Ishikawa (cell line): ENCODE measurements around the gene VCX2.
"Not testable (repeated sequence)": the region's sequence is repeated elsewhere in the genome, so short reads cannot be mapped to it uniquely, and the experiment has no call there.

Experiments
- CEBPB ChIP-seq: IDR thresholded peaks from 2 replicates; pipeline ENCODE4 v1.6.1; 2012
- CREB1 ChIP-seq: IDR thresholded peaks from 2 replicates; pipeline ENCODE4 v1.6.1; 2012; ENCODE audit warnings: low read depth
- EGR1 ChIP-seq: IDR thresholded peaks from 2 replicates; pipeline ENCODE4 v1.6.1; 2012
- EP300 ChIP-seq: IDR thresholded peaks from 2 replicates; pipeline ENCODE4 v1.6.1; 2012; ENCODE audit warnings: borderline replicate concordance
- FOXM1 ChIP-seq: IDR thresholded peaks from 2 replicates; pipeline ENCODE4 v1.6.1; 2012; ENCODE audit warnings: low read depth, borderline replicate concordance
- MAX ChIP-seq: IDR thresholded peaks from 2 replicates; pipeline ENCODE4 v1.6.1; 2012
- NFIC ChIP-seq: IDR thresholded peaks from 2 replicates; pipeline ENCODE4 v1.6.1; 2012
- RAD21 ChIP-seq: IDR thresholded peaks from 2 replicates; pipeline ENCODE4 v1.6.1; 2012; ENCODE audit warnings: low read depth
- REST ChIP-seq: IDR thresholded peaks from 2 replicates; pipeline ENCODE4 v1.6.1; 2012; ENCODE audit warnings: low read depth, mild to moderate bottlenecking
- TAF1 ChIP-seq: IDR thresholded peaks from 2 replicates; pipeline ENCODE4 v1.6.1; 2012; ENCODE audit warnings: low read depth, mild to moderate bottlenecking
- TCF12 ChIP-seq: IDR thresholded peaks from 2 replicates; pipeline ENCODE4 v1.6.1; 2012; ENCODE audit warnings: low read depth
- TEAD4 ChIP-seq: IDR thresholded peaks from 2 replicates; pipeline ENCODE4 v1.6.1; 2012
- USF1 ChIP-seq: IDR thresholded peaks from 2 replicates; pipeline ENCODE4 v1.6.1; 2012
- YY1 ChIP-seq: IDR thresholded peaks from 2 replicates; pipeline ENCODE4 v1.6.1; 2012; ENCODE audit warnings: low read depth
- ZBTB7A ChIP-seq: IDR thresholded peaks from 2 replicates; pipeline ENCODE4 v1.6.1; 2012; ENCODE audit warnings: low read depth

The VCX2 gene

GRCh38 chrX:8171169-8171568, at the start of gene VCX2:
TSS of gene VCX2 (minus strand) at chrX:8171267. CDS start at chrX:8170643, 624 bp downstream.
- TF ChIP-seq NFIC, EP300, MAX: not testable (repeated sequence)

GRCh38 chrX:8204943-8205342, 33.9 kb upstream of the VCX2 start:
- TF ChIP-seq YY1 (no peak), MAX (no peak), RAD21 (no peak), TAF1 (no peak), TCF12 (no peak), CEBPB (no peak), REST (no peak), CREB1 (no peak), TEAD4 (no peak), USF1 (no peak)

- no peak for TF ChIP-seq FOXM1
- no peak for TF ChIP-seq MAX
- no peak for TF ChIP-seq EGR1
- no peak for TF ChIP-seq RAD21
- no peak for TF ChIP-seq ZBTB7A
- no peak for TF ChIP-seq TEAD4
- TF ChIP-seq CEBPB, result no peak
- no peak for TF ChIP-seq NFIC
These were observed 33.3 kb upstream of the VCX2 start for GRCh38 chrX:8204169-8204935.

GRCh38 chrX:8201896-8202331, 30.8 kb upstream of the VCX2 start:
- TF ChIP-seq CEBPB, result no peak

GRCh38 chrX:8196776-8197175, 25.7 kb upstream of the VCX2 start:
- TF ChIP-seq EGR1 (no peak), TCF12 (no peak), REST (no peak), TEAD4 (no peak), FOXM1 (no peak), NFIC (no peak), YY1 (no peak), CREB1 (no peak), ZBTB7A (no peak), USF1 (no peak)

- TF ChIP-seq TEAD4 (no peak), EGR1 (no peak), ZBTB7A (no peak), YY1 (no peak), RAD21 (no peak)
These were observed 23.1 kb upstream of the VCX2 start for GRCh38 chrX:8194216-8194615.

- TF ChIP-seq EGR1 (no peak), REST (no peak), EP300 (no peak), RAD21 (no peak), ZBTB7A (no peak), YY1 (no peak), NFIC (no peak), FOXM1 (no peak), CEBPB (no peak), TAF1 (no peak)
These were observed 21.2 kb upstream of the VCX2 start for GRCh38 chrX:8192276-8192675.
